ENCODE data around the gene AFAP1.

The AFAP1 gene

DNA sequence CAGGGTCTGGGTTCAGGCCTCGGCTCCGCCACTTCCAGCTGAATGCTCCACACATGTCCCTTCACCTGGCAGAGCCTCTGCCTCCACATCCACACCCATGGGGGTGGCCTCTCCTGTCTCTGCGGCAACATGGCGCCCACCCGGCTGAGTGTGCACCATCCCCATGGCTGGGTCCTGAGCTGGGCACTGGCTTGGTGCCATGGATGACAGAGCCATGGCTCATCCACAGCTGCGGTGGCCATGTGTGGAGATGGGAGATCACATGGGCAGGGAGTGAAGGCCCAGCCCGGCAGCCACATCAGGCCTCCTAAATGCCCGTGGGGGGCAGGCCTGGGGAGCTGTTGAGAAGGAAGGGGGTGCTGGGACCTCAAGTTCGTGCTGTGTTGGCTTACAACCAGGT is 213.7 kb downstream of the AFAP1 start:
- DNase-seq (ENCODE audit: low read depth in 1 of 2, low spot score in 1 of 2), result no peak

DNA sequence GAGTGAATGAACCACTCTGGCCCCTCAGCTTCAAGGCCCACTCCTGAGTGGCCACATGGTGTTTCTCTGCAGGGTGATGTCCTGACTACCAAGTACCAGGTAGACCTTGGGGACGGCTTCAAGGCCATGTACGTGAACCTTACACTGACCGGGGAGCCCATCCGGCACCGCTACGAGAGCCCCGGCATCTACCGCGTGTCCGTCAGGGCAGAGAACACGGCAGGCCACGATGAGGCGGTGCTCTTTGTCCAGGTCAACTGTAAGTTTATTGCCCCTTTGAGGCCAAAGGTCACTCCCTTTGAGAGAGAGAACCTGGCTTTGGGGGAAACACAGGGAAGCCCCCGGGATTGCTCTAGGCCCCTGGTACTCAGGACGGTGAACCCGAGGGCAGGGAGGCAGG is 216.0 kb downstream of the AFAP1 start:
- DNase-seq (ENCODE audit: low read depth in 1 of 2, low spot score in 1 of 2), result no peak

DNA sequence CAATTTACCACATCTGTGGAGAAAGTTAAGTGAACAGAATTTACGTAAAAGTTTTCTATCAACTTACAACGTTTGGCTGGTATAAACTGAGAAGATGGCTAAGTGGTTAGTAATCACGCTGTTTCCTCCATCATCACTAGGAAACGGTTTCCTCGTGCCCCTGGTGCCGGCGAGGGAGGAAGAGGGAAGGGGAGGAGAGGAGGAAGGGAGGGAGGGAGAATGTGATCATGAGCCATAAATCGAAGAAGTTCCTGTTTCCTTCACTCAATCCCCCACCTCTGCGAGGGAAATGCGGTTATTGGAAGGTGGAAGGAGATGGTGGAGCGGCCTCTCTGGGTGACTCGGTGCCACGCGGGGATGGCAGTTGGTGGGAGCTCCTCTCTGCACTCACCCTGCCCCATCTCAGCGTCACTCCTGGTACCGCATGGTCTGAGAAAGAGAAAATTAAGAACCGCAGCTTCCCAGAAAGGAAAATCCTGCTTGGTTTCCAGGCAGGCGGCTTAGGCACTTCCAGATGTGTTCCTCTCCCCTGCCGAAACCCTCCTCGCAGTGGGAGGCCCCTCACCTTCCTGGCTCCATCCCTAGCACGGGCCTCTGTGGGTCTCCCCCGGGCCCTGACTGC is 216.8 kb downstream of the AFAP1 start:
- no peak for DNase-seq (ENCODE audit: low read depth in 1 of 2, low spot score in 1 of 2)

DNA sequence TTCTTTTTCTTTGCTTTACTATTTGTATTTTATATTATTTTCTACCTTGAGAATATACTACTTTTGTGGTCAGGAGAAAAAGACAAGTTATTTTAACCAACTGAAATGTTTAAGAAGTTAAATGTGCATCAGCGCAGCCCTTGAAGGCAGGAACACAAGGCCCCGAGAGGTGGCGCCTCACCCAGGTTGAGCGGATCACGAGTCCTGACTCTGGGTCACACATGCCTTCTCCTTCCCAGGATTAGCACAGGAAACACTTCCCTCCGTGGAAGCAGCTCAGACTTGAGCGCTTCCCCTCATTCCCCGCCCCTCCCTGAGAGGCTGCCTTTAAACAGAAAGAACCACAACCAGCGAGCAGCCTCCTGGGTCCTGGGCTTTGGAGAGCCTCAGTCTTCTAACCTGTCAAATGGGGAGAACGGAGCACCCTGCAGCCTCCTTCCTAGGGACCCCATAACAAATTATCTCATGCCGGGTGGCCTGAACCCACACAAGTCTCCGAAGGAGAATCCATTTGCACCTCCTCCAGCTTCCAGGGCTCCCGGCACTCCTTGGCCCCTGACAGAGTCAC is 217.6 kb downstream of the AFAP1 start:
- DNase-seq (ENCODE audit: low read depth in 1 of 2, low spot score in 1 of 2), result no peak

- peak; percentile 31 to 41 for DNase-seq (ENCODE audit: low read depth in 1 of 2, low spot score in 1 of 2)
Observed at GRCh38 chr4:7719354-7720174, 220.1 kb downstream of the AFAP1 start.

GRCh38 chr4:7717946-7718490 is 221.6 kb downstream of the AFAP1 start:
- DNase-seq (ENCODE audit: low read depth in 1 of 2, low spot score in 1 of 2), result no peak

- DNase-seq (ENCODE audit: low read depth in 1 of 2, low spot score in 1 of 2), result no peak
Observed at GRCh38 chr4:7717161-7717560, 222.5 kb downstream of the AFAP1 start.

- no peak for DNase-seq (ENCODE audit: low read depth in 1 of 2, low spot score in 1 of 2)
Observed at GRCh38 chr4:7716010-7716721, 223.5 kb downstream of the AFAP1 start.

GRCh38 chr4:7715271-7716009 is 224.2 kb downstream of the AFAP1 start:
- no peak for DNase-seq (ENCODE audit: low read depth in 1 of 2, low spot score in 1 of 2)

GRCh38 chr4:7714738-7715137 is 224.9 kb downstream of the AFAP1 start:
- no peak for DNase-seq (ENCODE audit: low read depth in 1 of 2, low spot score in 1 of 2)

DNA sequence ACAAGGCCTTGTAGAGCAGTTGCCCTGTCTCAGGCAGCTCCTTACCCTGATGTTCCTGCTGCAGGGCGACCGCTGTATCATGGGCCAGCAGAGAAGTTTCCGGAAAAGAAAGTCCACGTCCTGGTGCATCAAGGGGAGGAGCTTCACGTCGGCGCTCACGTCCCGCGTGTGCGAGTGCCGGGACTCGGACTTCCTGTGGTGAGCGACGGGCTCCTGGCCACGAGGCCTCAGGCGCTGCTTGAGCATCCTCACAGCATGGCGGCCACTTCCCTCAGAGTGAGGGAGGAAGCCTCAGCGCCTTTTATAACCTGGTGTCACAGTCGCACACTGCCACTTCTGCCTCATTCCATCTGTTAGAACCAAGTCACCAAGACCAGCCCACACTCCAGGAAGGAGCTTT is 225.5 kb downstream of the AFAP1 start:
- DNase-seq (ENCODE audit: low read depth in 1 of 2, low spot score in 1 of 2), result no peak

DNA sequence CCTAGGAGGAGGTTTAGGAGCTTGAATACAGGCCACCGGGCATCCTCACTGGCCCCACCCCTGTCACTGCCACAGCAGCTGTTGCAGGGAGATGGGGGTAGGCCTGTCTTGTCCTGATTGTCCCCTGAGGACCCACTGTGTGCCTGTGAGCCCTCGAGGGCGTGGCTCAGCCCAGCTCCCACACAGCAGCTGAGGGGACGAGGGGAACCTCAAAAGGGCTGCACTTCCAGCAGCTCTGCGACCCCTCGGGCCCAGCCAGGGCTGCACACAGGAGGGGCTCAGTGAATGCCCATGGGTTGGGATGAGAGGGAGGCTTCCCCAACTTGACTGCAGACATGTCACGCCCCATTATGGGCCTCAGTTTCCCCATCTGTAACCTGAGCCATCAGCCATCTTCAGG is 225.9 kb downstream of the AFAP1 start:
- DNase-seq (ENCODE audit: low read depth in 1 of 2, low spot score in 1 of 2), result no peak

DNA sequence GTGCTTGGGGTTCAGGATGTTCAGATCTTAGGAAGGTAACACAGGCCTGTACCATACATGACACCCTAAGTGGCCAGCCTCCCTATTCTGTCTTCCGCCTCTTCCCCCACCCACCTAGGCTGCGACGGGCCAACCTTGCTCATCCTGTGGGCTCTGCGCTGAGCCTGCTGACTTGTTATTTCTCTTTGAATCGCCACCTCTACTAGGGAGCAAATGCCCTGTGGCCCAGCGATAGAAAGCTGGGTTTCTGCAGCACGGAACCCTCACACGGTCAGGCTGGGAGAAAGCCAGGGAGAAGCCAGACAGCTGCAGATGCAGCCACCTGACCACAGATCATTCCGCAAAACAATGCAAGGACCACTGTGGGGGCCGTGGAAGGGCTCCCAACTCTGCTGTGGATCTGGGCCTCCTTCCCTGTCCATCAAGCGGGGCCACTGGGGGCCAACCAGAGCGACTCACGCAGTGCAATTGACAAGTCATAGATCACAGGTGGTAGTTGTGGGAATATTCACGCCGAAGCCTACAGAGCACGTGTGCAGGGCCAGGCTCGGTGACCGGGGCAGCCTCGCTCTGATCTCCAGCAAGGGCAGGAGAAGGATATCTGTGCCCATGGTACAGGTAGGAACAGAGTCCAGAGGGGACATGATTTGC is 227.5 kb downstream of the AFAP1 start:
- DNase-seq (ENCODE audit: low read depth in 1 of 2, low spot score in 1 of 2), result no peak

- DNase-seq (ENCODE audit: low read depth in 1 of 2, low spot score in 1 of 2), result no peak
Observed at GRCh38 chr4:7711307-7711963, 228.2 kb downstream of the AFAP1 start.

DNA sequence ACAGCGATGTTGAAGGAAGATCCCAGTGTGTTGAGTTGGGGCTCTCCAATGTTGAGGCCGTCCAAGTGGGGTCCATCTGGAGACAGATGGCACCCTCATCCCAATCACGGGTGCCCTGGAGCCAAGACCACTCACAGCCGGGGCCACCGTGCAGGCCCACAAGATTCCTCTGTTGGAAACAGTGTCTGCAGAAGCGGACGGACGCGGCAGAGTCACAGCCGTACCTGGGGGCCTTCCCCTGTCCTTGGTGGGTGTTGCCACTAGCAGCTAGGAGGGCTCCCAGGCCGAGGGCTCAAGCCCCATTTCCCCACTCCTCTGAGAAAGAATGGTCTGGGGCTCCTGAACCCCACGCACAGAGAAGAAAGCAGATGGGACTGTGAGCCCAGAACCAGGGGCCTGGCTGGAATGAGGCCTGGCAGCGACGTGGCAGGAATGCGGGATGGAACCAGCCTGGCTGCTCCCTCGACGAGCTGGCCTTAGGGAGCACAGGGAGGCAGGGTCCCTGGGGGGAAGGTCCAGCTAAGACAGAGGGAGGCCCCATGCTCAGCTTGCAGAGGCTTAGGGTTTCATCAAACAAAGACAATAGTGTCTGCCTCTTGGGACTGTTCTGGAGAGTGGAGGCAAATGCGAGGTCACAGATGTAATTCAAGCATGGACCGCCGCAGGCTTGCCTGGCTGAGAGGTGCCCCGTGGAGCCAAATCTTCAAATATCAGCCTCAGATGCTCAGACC is 228.9 kb downstream of the AFAP1 start:
- DNase-seq (ENCODE audit: low read depth in 1 of 2, low spot score in 1 of 2), result no peak

- DNase-seq (ENCODE audit: low read depth in 1 of 2, low spot score in 1 of 2), result no peak
Observed at GRCh38 chr4:7710126-7710525, 229.5 kb downstream of the AFAP1 start.

DNA sequence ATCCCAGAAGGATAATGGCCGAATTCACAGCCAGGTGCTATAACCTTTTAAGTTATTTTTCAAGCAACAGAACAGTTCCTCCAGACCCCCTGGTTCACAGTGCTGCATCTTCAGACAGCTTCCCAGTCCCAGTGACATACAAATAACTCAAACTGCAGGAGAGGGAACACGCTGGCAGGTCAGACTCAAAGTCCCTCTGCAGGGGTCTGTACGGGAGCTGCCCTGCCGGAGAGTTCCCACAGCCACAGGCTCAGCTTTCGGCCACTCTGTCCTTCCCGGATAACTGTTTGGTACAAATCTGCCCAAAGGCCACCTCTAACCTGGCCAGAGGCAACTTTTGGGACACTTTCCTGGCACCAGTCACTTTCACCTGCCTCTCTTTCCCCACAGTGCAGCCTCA is 230.2 kb downstream of the AFAP1 start:
- DNase-seq (ENCODE audit: low read depth in 1 of 2, low spot score in 1 of 2), result no peak

DNA sequence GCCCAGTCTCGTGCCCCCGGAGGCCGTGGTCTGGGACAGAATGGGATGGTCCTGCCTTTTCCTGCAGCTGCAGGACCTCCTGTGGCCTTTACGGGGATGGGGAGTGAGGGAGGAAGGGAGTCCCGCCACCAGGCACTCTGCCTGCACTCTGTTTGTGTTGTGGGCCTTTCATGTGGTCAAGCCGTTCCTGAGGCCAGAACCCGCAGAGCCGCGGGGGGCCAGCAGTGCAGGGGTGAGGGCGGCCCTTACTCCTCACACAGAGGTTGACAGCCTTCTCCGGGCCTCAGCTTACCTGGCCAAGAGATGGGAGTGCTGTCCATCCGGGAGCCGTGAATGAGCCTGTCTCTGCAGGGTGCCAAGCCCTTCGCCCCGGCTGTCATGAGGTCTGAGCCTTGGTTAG is 230.7 kb downstream of the AFAP1 start:
- no peak for DNase-seq (ENCODE audit: low read depth in 1 of 2, low spot score in 1 of 2)

Data from activated T-helper 1 cell treated with anti-CD3 and anti-CD28 coated beads, Interleukin-2, amount 50 U/mL, for 16 hours (primary cell).